ENCODE results near the gene FAM228B.
"Not testable (repeated sequence)": the region's sequence is repeated elsewhere in the genome, so short reads cannot be mapped to it uniquely, and the experiment has no call there.

FAM228B gene

GRCh38 chr2:24102677-24103076, 20.6 kb upstream of the FAM228B start:
- no peak for DNase-seq (ENCODE audit: low spot score)

- no peak for DNase-seq (ENCODE audit: low spot score)
Observed at GRCh38 chr2:24104110-24104650, 19.1 kb upstream of the FAM228B start.

- no peak for DNase-seq (ENCODE audit: low spot score)
Observed at GRCh38 chr2:24104906-24105305, 18.4 kb upstream of the FAM228B start.

GRCh38 chr2:24105816-24106215, 17.5 kb upstream of the FAM228B start:
- DNase-seq (ENCODE audit: low spot score) = no peak

GRCh38 chr2:24106786-24107185, 16.5 kb upstream of the FAM228B start:
- DNase-seq (ENCODE audit: low spot score) = no peak

- DNase-seq (ENCODE audit: low spot score) = no peak
Observed at GRCh38 chr2:24107336-24107735, 15.9 kb upstream of the FAM228B start.

GRCh38 chr2:24109431-24109830, 13.8 kb upstream of the FAM228B start:
- not testable (repeated sequence) for DNase-seq (ENCODE audit: low spot score)

- no peak for DNase-seq (ENCODE audit: low spot score)
Observed at GRCh38 chr2:24110660-24111303, 12.5 kb upstream of the FAM228B start.

GRCh38 chr2:24111407-24111901, 11.8 kb upstream of the FAM228B start:
- no peak for DNase-seq (ENCODE audit: low spot score)

- no peak for DNase-seq (ENCODE audit: low spot score)
Observed at GRCh38 chr2:24115057-24115456, 8.2 kb upstream of the FAM228B start.

GRCh38 chr2:24117902-24118301, 5.4 kb upstream of the FAM228B start:
- DNase-seq (ENCODE audit: low spot score) = no peak

GRCh38 chr2:24121066-24121465, 2.2 kb upstream of the FAM228B start:
- no peak for DNase-seq (ENCODE audit: low spot score)

- no peak for DNase-seq (ENCODE audit: low spot score)
Observed at GRCh38 chr2:24121469-24121868, 1.8 kb upstream of the FAM228B start.

- no peak for DNase-seq (ENCODE audit: low spot score)
Observed at GRCh38 chr2:24122366-24123194, 689 bp upstream of the FAM228B start.

GRCh38 chr2:24123922-24124580, 782 bp downstream of the FAM228B start:
- DNase-seq (ENCODE audit: low spot score) = no peak

- no peak for DNase-seq (ENCODE audit: low spot score)
Observed at GRCh38 chr2:24125956-24126355, 2.7 kb downstream of the FAM228B start.

GRCh38 chr2:24132543-24132942, 9.3 kb downstream of the FAM228B start:
- no peak for DNase-seq (ENCODE audit: low spot score)

GRCh38 chr2:24140305-24140704, 17.0 kb downstream of the FAM228B start:
- DNase-seq (ENCODE audit: low spot score) = not testable (repeated sequence)

- no peak for DNase-seq (ENCODE audit: low spot score)
Observed at GRCh38 chr2:24147364-24147763, 24.1 kb downstream of the FAM228B start.

- DNase-seq (ENCODE audit: low spot score) = no peak
Observed at GRCh38 chr2:24152413-24153197, 29.3 kb downstream of the FAM228B start.

GRCh38 chr2:24153478-24153877, 30.2 kb downstream of the FAM228B start:
- no peak for DNase-seq (ENCODE audit: low spot score)

GRCh38 chr2:24158131-24158530, 34.9 kb downstream of the FAM228B start:
- DNase-seq (ENCODE audit: low spot score) = no peak
